HCT116 (cell line): Measurements from ENCODE around the gene CPT1C.

Experiments used
- ATF3 ChIP-seq: IDR thresholded peaks from 2 replicates; pipeline ENCODE4 v1.6.1; 2012
- CBX3 ChIP-seq: IDR thresholded peaks from 2 replicates; pipeline ENCODE4 v1.6.1; 2012; ENCODE audit warnings: low read depth
- CEBPB ChIP-seq: IDR thresholded peaks from 2 replicates; pipeline ENCODE4 v1.6.1; 2012; ENCODE audit warnings: low read depth
- CTCF ChIP-seq, 3 experiments: fragments of 200-600 bp in 1 of 3; sonication (generic) in 1 of 3; IDR thresholded peaks in 2 of 3; conservative IDR thresholded peaks in 1 of 3; 2 replicates each; pipeline ENCODE4 v1.5.1; 2012 to 2017; ENCODE audit warnings: low read depth in 2 of 3, low read length in 2 of 3, antibody characterized with exemption in 1 of 3, borderline replicate concordance in 1 of 3, control low read depth in 1 of 3, mild to moderate bottlenecking in 1 of 3, mixed read lengths in 1 of 3, mixed run types in 1 of 3, moderate library complexity in 1 of 3; ENCODE audit not compliant: insufficient read depth in 1 of 3
- EGR1 ChIP-seq: IDR thresholded peaks from 2 replicates; pipeline ENCODE4 v1.6.1; 2012; ENCODE audit warnings: low read depth
- EZH2 ChIP-seq: fragments of 200-600 bp; sonication (generic); IDR thresholded peaks from 2 replicates; pipeline ENCODE4 v1.6.1; 2017; ENCODE audit warnings: antibody characterized with exemption, mixed run types
- EZH2phosphoT487 ChIP-seq: fragments of 200-600 bp; IDR thresholded peaks from 2 replicates; pipeline ENCODE4 v1.6.1; 2018; ENCODE audit warnings: antibody characterized with exemption, borderline replicate concordance
- POLR2AphosphoS5 ChIP-seq: IDR thresholded peaks from 2 replicates; pipeline ENCODE4 v1.6.1; 2011; ENCODE audit warnings: mild to moderate bottlenecking, low read depth, low read length, moderate library complexity
- RAD21 ChIP-seq: IDR thresholded peaks from 2 replicates; pipeline ENCODE4 v1.6.1; 2012; ENCODE audit warnings: low read depth, mild to moderate bottlenecking
- SIN3A ChIP-seq: IDR thresholded peaks from 2 replicates; pipeline ENCODE4 v1.6.1; 2012; ENCODE audit warnings: low read depth
- SP1 ChIP-seq: IDR thresholded peaks from 2 replicates; pipeline ENCODE4 v1.6.1; 2012; ENCODE audit warnings: low read depth
- ZNF274 ChIP-seq: fragments of 200-500 bp; sonication (Bioruptor generic); IDR thresholded peaks from 2 replicates; pipeline ENCODE4 v1.6.1; 2014; ENCODE audit warnings: mild to moderate bottlenecking, low read depth, low read length, inconsistent platforms

- TF ChIP-seq CTCF (IDR thresholded peaks at IDR 0.05 in 2 of 3, conservative IDR thresholded peaks at IDR 0.05 in 1 of 3; ENCODE audit: borderline replicate concordance in 1 of 3, insufficient read depth in 1 of 3, low read depth in 2 of 3, low read length in 2 of 3) (no peak), SP1 (no peak), EZH2phosphoT487 (no peak), ATF3 (no peak), CBX3 (no peak), EZH2 (no peak), POLR2AphosphoS5 (no peak), CEBPB (no peak), EGR1 (no peak), ZNF274 (no peak), RAD21 (no peak), SIN3A (no peak)
Observed at GRCh38 chr19:49763230-49763629, 72.3 kb downstream of the CPT1C start, which contains the start of gene TSKS.
